K562 (cell line): ENCODE measurements around the gene NUDT2. TPM values are rescaled to one million over a fixed set of nuclear protein-coding genes. Genes with fewer than 3 reads are reported as not detected.
A peak's percentile ranks its signal among the peaks of the same experiment; 100 is the strongest.

ENCODE experiments used
- AFF1 ChIP-seq, 2 experiments: fragments of 450-650 bp; IDR thresholded peaks; 2 replicates each; pipeline ENCODE4 v1.6.1; 2018; ENCODE audit warnings: mild to moderate bottlenecking in 2 of 2, low read depth in 1 of 2; ENCODE audit not compliant: partially characterized antibody in 2 of 2
- ARID1B ChIP-seq: fragments of 450-650 bp; IDR thresholded peaks from 2 replicates; pipeline ENCODE4 v1.6.1; 2016; ENCODE audit warnings: antibody characterized with exemption, mild to moderate bottlenecking, inconsistent platforms
- CREB1 ChIP-seq, 2 experiments: sonication (generic) in 1 of 2; formaldehyde crosslinking in 1 of 2; IDR thresholded peaks; 2 replicates each; pipeline versions ENCODE4 v1.6.1 to v1.8.0; 2012 to 2022; ENCODE audit warnings: inconsistent platforms in 1 of 2, mild to moderate bottlenecking in 1 of 2, missing genetic modification reagents in 1 of 2, moderate library complexity in 1 of 2
- ESRRA ChIP-seq: fragments of 450-650 bp; IDR thresholded peaks from 2 replicates; pipeline ENCODE4 v1.6.1; 2014; ENCODE audit warnings: low read depth, mild to moderate bottlenecking, moderate library complexity, borderline replicate concordance
- HCFC1 ChIP-seq: IDR thresholded peaks from 2 replicates; pipeline ENCODE4 v1.6.1; 2012; ENCODE audit warnings: low read depth, low read length, improper control_type of control experiment
- U2AF1 ChIP-seq: fragments of 200-400 bp; formaldehyde crosslinking; optimal IDR thresholded peaks from 2 replicates; pipeline ENCODE3; 2017; ENCODE audit warnings: mild to moderate bottlenecking, low read depth, low read length, moderate library complexity
- ZNF280B ChIP-seq: fragments of 250-450 bp; sonication (Bioruptor Pico); IDR thresholded peaks from 2 replicates; pipeline ENCODE4 v1.5.1; 2021; ENCODE audit warnings: mild to moderate bottlenecking
- ZNF609 ChIP-seq: sonication (generic); formaldehyde crosslinking; IDR thresholded peaks from 2 replicates; pipeline ENCODE4 v1.8.1; 2023; ENCODE audit warnings: missing genetic modification reagents, mild to moderate bottlenecking, borderline replicate concordance
- ZNF639 ChIP-seq, 2 experiments: fragments of 200-800 bp in 1 of 2; sonication (Bioruptor generic) in 1 of 2; sonication (generic) in 1 of 2; formaldehyde crosslinking in 1 of 2; IDR thresholded peaks in 1 of 2; conservative IDR thresholded peaks in 1 of 2; 2 replicates each; pipeline versions ENCODE4 v1.5.0 to v1.6.1; 2016 to 2020; ENCODE audit warnings: missing compliant biosample characterization in 1 of 2, missing genetic modification characterization in 1 of 2, missing genetic modification reagents in 1 of 2
- polyA plus RNA-seq, 8 experiments: library from polyadenylated mRNA; depleted of rRNA in 4 of 8; stranded (reverse) in 5 of 8; unstranded in 3 of 8; fragments of >200 nt; fragmentation: Nextera tagmentation in 2 of 8; fragmentation: Illumina TruSeq in 1 of 8; extraction: Ambion mirVana in 2 of 8; extraction: Trizol in 1 of 8; gene quantifications; 2 replicates each; pipeline versions ENCODE4 v1.2.1 to v1.2.3, GENCODE V29; 2011 to 2014; ENCODE audit warnings: inconsistent platforms in 1 of 8, missing spikeins in 1 of 8
- total RNA-seq, 7 experiments: library from RNA; depleted of rRNA in 6 of 7; stranded (reverse); fragments of >200 nt in 6 of 7; fragmentation: Illumina TruSeq in 2 of 7; extraction: Trizol in 2 of 7; gene quantifications; 2 replicates each; pipeline versions ENCODE4 v1.2.1 to v1.2.3, GENCODE V29; 2011 to 2021; ENCODE audit warnings: low replicate concordance in 1 of 7

NUDT2 gene
- total and polyA plus RNA-seq, 9 of the 15 experiments (the other 6 are each of a cell fraction or from before 2014, with no cell fraction given), result 11.5 to 28.1 (median 19.0) TPM

- TF ChIP-seq AFF1 (IDR thresholded peaks at IDR 0.05; ENCODE audit: low read depth in 1 of 2, partially characterized antibody in 2 of 2) (peak in 1 of 2 experiments; percentile 61), HCFC1 (peak; percentile 93), CREB1 (IDR thresholded peaks at IDR 0.05) (no peak), CREB1 (CRISPR knock-in tag; IDR thresholded peaks at IDR 0.05) (no peak), ARID1B (no peak), U2AF1 (no peak), ESRRA (peak; percentile 75; the same call in 1 of the 2 replicates), ZNF639 (CRISPR knock-in tag; conservative IDR thresholded peaks at IDR 0.05 in 1 of 2, IDR thresholded peaks at IDR 0.05 in 1 of 2) (no peak), ZNF609 (no peak), ZNF280B (CRISPR knock-in tag) (no peak)
These were observed 47.4 kb downstream of the NUDT2 start, which contains the start of gene MYORG (continued) for GRCh38 chr9:34376596-34377403.
